Loucy (cell line): ENCODE results near the gene CPB1.

Experiments
- EZH2phosphoT487 ChIP-seq: fragments of 200-600 bp; IDR thresholded peaks from 2 replicates; pipeline ENCODE4 v1.6.1; 2018; ENCODE audit warnings: antibody characterized with exemption, mild to moderate bottlenecking, moderate library complexity, borderline replicate concordance
- TF ChIP-seq, protein P1 (sequence below): fragments of 200-600 bp; sonication (generic); conservative IDR thresholded peaks from 2 replicates; pipeline ENCODE4 v1.5.1; 2014; ENCODE audit warnings: mild to moderate bottlenecking, antibody characterized with exemption, low read length

DNA sequence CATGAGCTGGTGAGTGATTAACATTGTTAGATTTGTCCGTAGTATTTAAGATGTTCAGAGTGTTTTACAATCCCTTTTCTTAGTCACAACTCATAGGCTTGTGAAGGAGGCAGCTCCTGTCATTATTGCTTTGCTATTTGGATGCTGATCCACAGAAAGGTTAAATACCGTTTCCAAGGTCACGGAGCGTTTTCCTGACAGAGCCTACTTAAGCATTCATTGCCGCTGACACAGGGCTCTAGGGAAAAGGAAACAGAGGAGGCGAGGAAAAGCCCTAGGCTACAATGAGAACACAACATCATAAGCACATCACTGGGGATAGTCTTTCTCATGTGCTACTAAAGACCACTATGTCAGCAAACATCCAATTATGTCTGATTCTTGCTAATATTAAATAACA, 38.5 kb upstream of the CPB1 start:
- TF ChIP-seq EZH2phosphoT487 = no peak
- TF ChIP-seq, protein P1, sequence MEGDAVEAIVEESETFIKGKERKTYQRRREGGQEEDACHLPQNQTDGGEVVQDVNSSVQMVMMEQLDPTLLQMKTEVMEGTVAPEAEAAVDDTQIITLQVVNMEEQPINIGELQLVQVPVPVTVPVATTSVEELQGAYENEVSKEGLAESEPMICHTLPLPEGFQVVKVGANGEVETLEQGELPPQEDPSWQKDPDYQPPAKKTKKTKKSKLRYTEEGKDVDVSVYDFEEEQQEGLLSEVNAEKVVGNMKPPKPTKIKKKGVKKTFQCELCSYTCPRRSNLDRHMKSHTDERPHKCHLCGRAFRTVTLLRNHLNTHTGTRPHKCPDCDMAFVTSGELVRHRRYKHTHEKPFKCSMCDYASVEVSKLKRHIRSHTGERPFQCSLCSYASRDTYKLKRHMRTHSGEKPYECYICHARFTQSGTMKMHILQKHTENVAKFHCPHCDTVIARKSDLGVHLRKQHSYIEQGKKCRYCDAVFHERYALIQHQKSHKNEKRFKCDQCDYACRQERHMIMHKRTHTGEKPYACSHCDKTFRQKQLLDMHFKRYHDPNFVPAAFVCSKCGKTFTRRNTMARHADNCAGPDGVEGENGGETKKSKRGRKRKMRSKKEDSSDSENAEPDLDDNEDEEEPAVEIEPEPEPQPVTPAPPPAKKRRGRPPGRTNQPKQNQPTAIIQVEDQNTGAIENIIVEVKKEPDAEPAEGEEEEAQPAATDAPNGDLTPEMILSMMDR = no peak
